Breast epithelium (tissue), 4 donors: ENCODE results near the gene FGGY. TPM values are rescaled to one million over a fixed set of nuclear protein-coding genes. Genes with fewer than 3 reads are reported as not detected.

Source experiments
- DNase-seq, 2 donors: peaks; one replicate each; pipeline ENCODE4 v3.0.0-alpha.2; 2019; ENCODE audit warnings: low spot score in 2 of 2
- H3K27ac ChIP-seq, 2 donors: fragments of 200-600 bp; sonication (generic) in 1 of 2; one replicate each; pipeline ENCODE4 v1.5.1; 2016 to 2019; ENCODE audit warnings: mild to moderate bottlenecking in 1 of 2
- H3K27me3 ChIP-seq, 2 donors: fragments of 200-600 bp; sonication (generic) in 1 of 2; one replicate each; pipeline versions ENCODE4 v1.5.1 to v1.6.0; 2017 to 2019; ENCODE audit warnings: control low read depth in 1 of 2, mild to moderate bottlenecking in 1 of 2
- H3K36me3 ChIP-seq: fragments of 200-600 bp; one replicate; pipeline ENCODE4 v1.5.1; 2019
- H3K4me1 ChIP-seq, 2 donors: fragments of 200-600 bp; sonication (generic); one replicate each; pipeline ENCODE4 v1.5.1; 2016 to 2019; ENCODE audit warnings: control low read depth in 1 of 2
- H3K4me3 ChIP-seq, 3 donors: fragments of 200-600 bp; sonication (generic); 1 replicate in 2 of 3; 2 replicates in 1 of 3; pipeline ENCODE4 v1.5.1; 2016 to 2019; ENCODE audit warnings: mild to moderate bottlenecking in 3 of 3, moderate library complexity in 2 of 3
- H3K9me3 ChIP-seq, 2 donors: fragments of 200-600 bp; sonication (generic) in 1 of 2; one replicate each; pipeline ENCODE4 v1.5.1; 2016 to 2019; ENCODE audit warnings: control low read depth in 1 of 2
- POLR2A ChIP-seq: fragments of 450-650 bp; IDR thresholded peaks from one replicate; pipeline ENCODE4 v1.6.1; 2016; ENCODE audit warnings: antibody characterized with exemption, mild to moderate bottlenecking, moderate library complexity
- POLR2AphosphoS5 ChIP-seq, 3 donors: sonication (generic); formaldehyde crosslinking; IDR thresholded peaks; one replicate each; pipeline ENCODE4 v1.6.1; 2017; ENCODE audit warnings: antibody characterized with exemption in 3 of 3
- intact Hi-C: fragments of 100-400 bp; cut with DNase I; formaldehyde crosslinking; loops from one replicate; pipeline ENCODE4 v1.15.1; 2023; ENCODE audit warnings: low total_unique reads
- total RNA-seq, 3 donors: library from RNA; depleted of rRNA; stranded (reverse); fragments of >200 nt; gene quantifications; one replicate each; pipeline ENCODE4 v1.1.0, GENCODE V29; 2016
- TF ChIP-seq, protein P1 (sequence below), 3 donors: fragments of 450-650 bp; IDR thresholded peaks; one replicate each; pipeline ENCODE4 v1.5.1; 2016 to 2017; ENCODE audit warnings: antibody characterized with exemption in 3 of 3, mild to moderate bottlenecking in 3 of 3, moderate library complexity in 3 of 3

The FGGY gene
- total RNA-seq, 3 donors from 2014 or later, result 16.2 to 50.3 (median 29.2) TPM

DNA sequence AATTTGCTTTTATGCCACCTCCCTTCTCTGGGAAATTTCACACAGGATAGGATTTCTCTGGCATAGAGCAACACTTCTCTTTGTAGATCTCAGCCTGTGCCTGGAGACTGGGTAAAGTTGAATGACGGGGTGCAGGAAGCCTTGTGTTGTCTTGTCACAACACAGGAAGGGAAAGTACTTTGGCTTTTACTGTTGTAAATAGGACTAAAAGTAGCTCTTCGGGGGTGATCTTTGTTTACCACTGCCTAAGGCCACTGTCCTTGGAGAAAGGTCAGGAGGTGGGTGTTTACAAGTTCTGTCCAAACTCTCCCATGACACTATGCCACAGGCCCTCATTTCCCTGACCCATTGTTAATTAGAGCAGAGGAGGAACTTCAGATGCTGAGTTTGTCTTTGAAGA, 139.7 kb downstream of the FGGY start:
- Histone ChIP-seq H3K4me3 (no peak overlapping the region), H3K4me1 (no peaks in the 10 kb centered on the region), H3K36me3 (no peaks in the 10 kb centered on the region), H3K9me3 (no peaks in the 10 kb centered on the region), H3K27ac (no peak overlapping the region), H3K27me3 (no peaks in the 10 kb centered on the region)
- TF ChIP-seq, protein P1, sequence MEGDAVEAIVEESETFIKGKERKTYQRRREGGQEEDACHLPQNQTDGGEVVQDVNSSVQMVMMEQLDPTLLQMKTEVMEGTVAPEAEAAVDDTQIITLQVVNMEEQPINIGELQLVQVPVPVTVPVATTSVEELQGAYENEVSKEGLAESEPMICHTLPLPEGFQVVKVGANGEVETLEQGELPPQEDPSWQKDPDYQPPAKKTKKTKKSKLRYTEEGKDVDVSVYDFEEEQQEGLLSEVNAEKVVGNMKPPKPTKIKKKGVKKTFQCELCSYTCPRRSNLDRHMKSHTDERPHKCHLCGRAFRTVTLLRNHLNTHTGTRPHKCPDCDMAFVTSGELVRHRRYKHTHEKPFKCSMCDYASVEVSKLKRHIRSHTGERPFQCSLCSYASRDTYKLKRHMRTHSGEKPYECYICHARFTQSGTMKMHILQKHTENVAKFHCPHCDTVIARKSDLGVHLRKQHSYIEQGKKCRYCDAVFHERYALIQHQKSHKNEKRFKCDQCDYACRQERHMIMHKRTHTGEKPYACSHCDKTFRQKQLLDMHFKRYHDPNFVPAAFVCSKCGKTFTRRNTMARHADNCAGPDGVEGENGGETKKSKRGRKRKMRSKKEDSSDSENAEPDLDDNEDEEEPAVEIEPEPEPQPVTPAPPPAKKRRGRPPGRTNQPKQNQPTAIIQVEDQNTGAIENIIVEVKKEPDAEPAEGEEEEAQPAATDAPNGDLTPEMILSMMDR (IDR thresholded peaks at IDR 0.05), result no peak
- TF ChIP-seq POLR2AphosphoS5 (IDR thresholded peaks at IDR 0.05), result no peak
- TF ChIP-seq POLR2A, result no peak
- no peak for DNase-seq
- intact Hi-C loops, result no loop called here

DNA sequence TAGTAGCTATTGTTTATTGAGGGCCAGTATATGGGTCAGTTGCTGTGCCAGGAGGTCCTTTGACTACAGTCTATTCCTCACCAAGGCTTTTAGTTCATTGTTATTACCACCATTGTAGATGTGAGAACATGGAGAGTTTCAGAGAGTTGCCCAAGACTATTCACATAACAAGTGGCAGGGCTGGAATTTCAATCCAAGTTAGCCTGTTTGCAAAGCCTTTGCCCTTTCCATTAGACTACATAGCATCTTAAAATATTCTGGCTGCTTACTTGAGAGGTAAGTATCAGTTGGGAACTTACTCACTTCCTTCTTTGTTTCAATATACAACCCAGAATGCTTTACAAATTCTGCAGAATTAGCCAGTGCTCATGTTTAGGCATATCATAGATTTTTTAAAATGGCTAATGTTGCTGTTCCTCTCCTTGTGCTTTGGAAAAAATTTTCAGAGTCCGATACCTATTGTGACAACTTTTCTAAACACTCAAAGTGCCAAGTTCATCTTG, 141.2 kb downstream of the FGGY start:
- intact Hi-C loops, result no loop called here
- no peak overlapping the region for H3K27ac ChIP-seq

DNA sequence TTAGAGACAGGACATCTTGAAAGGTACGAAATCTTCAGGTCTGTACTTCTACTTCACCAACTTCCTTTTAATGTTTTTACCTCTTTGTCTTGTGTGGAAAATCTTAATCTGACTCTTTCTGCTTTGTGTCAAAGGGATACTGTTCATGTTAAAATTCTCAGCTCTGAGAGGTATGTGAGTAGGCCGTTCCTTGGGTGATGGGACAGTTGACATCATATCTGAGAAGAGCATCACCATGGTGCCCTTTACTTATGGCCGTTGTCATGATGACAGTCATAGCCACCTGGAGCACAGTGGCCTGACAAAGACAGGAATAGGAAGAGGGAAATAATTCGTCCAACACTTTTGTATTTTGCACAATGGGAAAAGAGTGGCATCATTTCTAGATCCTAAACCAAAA, 145.6 kb downstream of the FGGY start:
- H3K9me3 ChIP-seq, result no peaks in the 10 kb centered on the region
- H3K4me3 ChIP-seq, result no peak overlapping the region
- H3K27me3 ChIP-seq, result no peaks in the 10 kb centered on the region
- intact Hi-C loops, result no loop called here
- TF ChIP-seq POLR2AphosphoS5 (IDR thresholded peaks at IDR 0.05) (no peak), POLR2A (no peak)
- TF ChIP-seq, protein P1 (IDR thresholded peaks at IDR 0.05), result no peak
- DNase-seq, result no peak
- no peak overlapping the region for H3K27ac ChIP-seq
- no peaks in the 10 kb centered on the region for H3K36me3 ChIP-seq
- peaks cover 0 to 4% of the 10 kb centered on the region in 2 donors for H3K4me1 ChIP-seq

More for the DNA sequence above, 141.2 kb downstream of the FGGY start:
- H3K36me3 ChIP-seq, result no peaks in the 10 kb centered on the region
- H3K9me3 ChIP-seq, result no peaks in the 10 kb centered on the region
- H3K27me3 ChIP-seq, result no peaks in the 10 kb centered on the region
- no peak for DNase-seq
- no peaks in the 10 kb centered on the region for H3K4me1 ChIP-seq
- TF ChIP-seq, protein P1 (IDR thresholded peaks at IDR 0.05), result no peak
- TF ChIP-seq POLR2A (no peak), POLR2AphosphoS5 (IDR thresholded peaks at IDR 0.05) (no peak)
- no peak overlapping the region for H3K4me3 ChIP-seq

DNA sequence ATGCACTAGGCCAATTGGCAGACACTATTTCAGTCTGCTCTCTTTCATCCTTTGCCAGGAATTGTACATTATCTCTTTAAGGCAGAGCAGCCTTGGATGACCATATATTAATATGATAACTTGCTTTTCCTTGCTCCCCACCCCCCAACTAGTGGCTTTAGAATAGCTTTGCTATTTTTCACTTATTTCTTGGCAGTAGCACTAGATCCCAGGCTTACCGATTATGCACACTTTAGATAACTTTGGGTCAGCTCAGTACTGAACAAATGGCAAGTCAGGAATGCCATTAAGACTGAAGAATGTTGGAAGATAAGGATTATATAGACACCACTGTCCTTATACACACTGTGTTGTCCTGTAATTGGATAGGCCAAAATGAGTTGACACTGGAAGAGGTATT, 146.4 kb downstream of the FGGY start:
- no peaks in the 10 kb centered on the region for H3K9me3 ChIP-seq
- no peak overlapping the region for H3K27ac ChIP-seq
- TF ChIP-seq, protein P1 (IDR thresholded peaks at IDR 0.05), result no peak
- no peak for TF ChIP-seq POLR2A
- TF ChIP-seq POLR2AphosphoS5 (IDR thresholded peaks at IDR 0.05), result no peak
- peaks cover 0 to 4% of the 10 kb centered on the region in 2 donors for H3K4me1 ChIP-seq
- H3K27me3 ChIP-seq, result no peaks in the 10 kb centered on the region
- intact Hi-C loops, result no loop called here
- H3K4me3 ChIP-seq, result no peak overlapping the region
- no peak for DNase-seq
- no peaks in the 10 kb centered on the region for H3K36me3 ChIP-seq

DNA sequence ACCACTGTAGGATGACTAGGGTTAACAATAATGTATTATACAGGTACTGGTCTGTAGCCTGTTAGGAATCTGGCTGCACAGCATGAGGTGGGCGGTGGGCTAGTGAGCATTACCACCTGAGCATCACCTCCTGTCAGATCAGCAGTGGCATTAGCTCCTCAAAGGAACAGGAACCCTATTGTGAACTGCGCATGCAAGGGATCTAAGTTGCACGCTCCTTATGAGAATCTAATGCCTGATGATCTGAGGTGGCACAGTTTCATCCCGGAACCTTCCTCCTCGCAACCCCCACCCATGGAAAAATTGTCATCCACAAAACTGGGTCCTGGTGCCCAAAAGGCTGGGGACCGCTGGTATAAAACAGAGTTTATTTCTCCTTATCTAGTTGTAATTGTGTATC, 147.6 kb downstream of the FGGY start:
- H3K36me3 ChIP-seq, result no peaks in the 10 kb centered on the region
- TF ChIP-seq, protein P1 (IDR thresholded peaks at IDR 0.05), result no peak
- no peak for TF ChIP-seq POLR2AphosphoS5 (IDR thresholded peaks at IDR 0.05)
- no peak for TF ChIP-seq POLR2A
- no peak for DNase-seq
- H3K4me1 ChIP-seq, result peaks cover 0 to 4% of the 10 kb centered on the region in 2 donors
- H3K9me3 ChIP-seq, result no peaks in the 10 kb centered on the region
- H3K27ac ChIP-seq, result no peak overlapping the region
- no peak overlapping the region for H3K4me3 ChIP-seq
- no peaks in the 10 kb centered on the region for H3K27me3 ChIP-seq
- intact Hi-C loops, result no loop called here
